ENCODE results near the gene ATMIN. TPM values are rescaled to one million over a fixed set of nuclear protein-coding genes. Genes with fewer than 3 reads are reported as not detected.
A peak's percentile ranks its signal among the peaks of the same experiment; 100 is the strongest.

The ATMIN gene
- total and polyA plus RNA-seq, 2 of the 13 experiments (the other 11 are each of a cell fraction or from before 2014, with no cell fraction given) = 34.6 to 60.4 TPM

DNA sequence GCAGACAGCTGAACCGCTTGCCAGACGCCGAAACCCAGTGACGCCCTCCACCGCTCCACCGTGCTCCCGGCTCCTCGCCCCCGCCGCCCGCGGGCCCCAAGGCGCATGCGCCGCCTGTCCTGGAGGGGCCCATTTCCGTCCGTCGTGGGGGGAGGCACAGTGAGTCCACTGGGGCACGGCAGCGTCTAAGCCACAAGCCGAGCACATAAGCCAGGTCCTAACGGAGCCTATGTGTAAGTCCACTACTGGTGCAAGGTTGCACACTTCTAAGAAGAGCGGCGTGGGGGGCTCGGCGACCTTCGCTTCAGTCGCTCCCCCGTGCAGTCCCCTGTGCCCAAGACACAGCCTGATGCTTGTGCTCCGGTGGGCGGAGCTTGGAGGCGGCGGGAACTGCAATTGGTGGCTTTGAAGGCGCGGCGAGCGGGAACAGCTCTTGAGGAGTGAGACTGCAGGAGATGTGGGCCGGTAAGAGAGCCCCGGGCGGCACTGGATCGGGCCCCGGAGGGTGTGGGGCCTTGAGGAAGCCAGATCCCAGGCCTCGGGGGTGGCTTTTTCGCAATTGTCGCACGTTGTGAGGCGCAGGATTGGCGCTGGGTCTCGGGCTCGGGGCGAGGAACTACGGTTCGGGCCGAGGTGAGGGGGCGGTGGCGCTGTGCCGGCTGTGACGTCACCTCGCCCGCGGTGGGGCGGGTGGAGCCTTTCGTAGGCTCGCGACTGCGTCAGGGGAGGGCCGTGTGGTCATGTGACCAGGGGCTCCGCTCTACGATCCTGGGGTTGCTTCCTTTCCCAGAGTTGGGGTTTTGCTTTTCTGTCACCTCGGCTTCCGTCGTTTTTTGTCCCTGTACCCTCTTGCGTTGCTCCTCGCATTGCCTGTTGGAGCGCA, 28.6 kb upstream of the ATMIN start, which contains the start of the genes CENPN and CMC2 (continued):
- TF ChIP-seq LCORL (IDR thresholded peaks at IDR 0.05) (peak; percentile 67), LCORL (CRISPR knock-in tag; IDR thresholded peaks at IDR 0.05) (no peak; the same call in 1 of the 2 replicates), ZMYM2 (CRISPR knock-in tag; IDR thresholded peaks at IDR 0.05) (no peak), TGIF2 (CRISPR knock-in tag; IDR thresholded peaks at IDR 0.05) (peak; percentile 22), MEF2D (CRISPR knock-in tag; IDR thresholded peaks at IDR 0.05) (peak; percentile 19), KDM5B (CRISPR knock-in tag; IDR thresholded peaks at IDR 0.05; ENCODE audit: borderline replicate concordance) (peak; percentile 85; the same call in 1 of the 2 replicates), NFYC (CRISPR knock-in tag; IDR thresholded peaks at IDR 0.05) (peak; percentile 85), SNAI1 (CRISPR knock-in tag; IDR thresholded peaks at IDR 0.05; ENCODE audit: borderline replicate concordance) (0 out of 2 replicates have a peak, but pooled peaks have one; percentile 57), JUNB (CRISPR knock-in tag; IDR thresholded peaks at IDR 0.05; ENCODE audit: borderline replicate concordance) (peak; percentile 78; the same call in 1 of the 2 replicates), ZNF232 (CRISPR knock-in tag; IDR thresholded peaks at IDR 0.05; ENCODE audit: borderline replicate concordance) (peak; percentile 66; the same call in 1 of the 2 replicates), ZNF891 (CRISPR knock-in tag; IDR thresholded peaks at IDR 0.05) (peak; percentile 44; the same call in 1 of the 2 replicates)
- TF ChIP-seq, protein P1, sequence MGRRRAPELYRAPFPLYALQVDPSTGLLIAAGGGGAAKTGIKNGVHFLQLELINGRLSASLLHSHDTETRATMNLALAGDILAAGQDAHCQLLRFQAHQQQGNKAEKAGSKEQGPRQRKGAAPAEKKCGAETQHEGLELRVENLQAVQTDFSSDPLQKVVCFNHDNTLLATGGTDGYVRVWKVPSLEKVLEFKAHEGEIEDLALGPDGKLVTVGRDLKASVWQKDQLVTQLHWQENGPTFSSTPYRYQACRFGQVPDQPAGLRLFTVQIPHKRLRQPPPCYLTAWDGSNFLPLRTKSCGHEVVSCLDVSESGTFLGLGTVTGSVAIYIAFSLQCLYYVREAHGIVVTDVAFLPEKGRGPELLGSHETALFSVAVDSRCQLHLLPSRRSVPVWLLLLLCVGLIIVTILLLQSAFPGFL (CRISPR knock-in tag; IDR thresholded peaks at IDR 0.05) = no peak
- TF ChIP-seq, protein P2, sequence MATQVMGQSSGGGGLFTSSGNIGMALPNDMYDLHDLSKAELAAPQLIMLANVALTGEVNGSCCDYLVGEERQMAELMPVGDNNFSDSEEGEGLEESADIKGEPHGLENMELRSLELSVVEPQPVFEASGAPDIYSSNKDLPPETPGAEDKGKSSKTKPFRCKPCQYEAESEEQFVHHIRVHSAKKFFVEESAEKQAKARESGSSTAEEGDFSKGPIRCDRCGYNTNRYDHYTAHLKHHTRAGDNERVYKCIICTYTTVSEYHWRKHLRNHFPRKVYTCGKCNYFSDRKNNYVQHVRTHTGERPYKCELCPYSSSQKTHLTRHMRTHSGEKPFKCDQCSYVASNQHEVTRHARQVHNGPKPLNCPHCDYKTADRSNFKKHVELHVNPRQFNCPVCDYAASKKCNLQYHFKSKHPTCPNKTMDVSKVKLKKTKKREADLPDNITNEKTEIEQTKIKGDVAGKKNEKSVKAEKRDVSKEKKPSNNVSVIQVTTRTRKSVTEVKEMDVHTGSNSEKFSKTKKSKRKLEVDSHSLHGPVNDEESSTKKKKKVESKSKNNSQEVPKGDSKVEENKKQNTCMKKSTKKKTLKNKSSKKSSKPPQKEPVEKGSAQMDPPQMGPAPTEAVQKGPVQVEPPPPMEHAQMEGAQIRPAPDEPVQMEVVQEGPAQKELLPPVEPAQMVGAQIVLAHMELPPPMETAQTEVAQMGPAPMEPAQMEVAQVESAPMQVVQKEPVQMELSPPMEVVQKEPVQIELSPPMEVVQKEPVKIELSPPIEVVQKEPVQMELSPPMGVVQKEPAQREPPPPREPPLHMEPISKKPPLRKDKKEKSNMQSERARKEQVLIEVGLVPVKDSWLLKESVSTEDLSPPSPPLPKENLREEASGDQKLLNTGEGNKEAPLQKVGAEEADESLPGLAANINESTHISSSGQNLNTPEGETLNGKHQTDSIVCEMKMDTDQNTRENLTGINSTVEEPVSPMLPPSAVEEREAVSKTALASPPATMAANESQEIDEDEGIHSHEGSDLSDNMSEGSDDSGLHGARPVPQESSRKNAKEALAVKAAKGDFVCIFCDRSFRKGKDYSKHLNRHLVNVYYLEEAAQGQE (IDR thresholded peaks at IDR 0.05; ENCODE audit: borderline replicate concordance in 1 of 2, low read depth in 1 of 2, low read length in 2 of 2) = peak in 1 of 2 experiments; percentile 37; a peak in 1 of 4 replicates
- TF ChIP-seq, protein P3, sequence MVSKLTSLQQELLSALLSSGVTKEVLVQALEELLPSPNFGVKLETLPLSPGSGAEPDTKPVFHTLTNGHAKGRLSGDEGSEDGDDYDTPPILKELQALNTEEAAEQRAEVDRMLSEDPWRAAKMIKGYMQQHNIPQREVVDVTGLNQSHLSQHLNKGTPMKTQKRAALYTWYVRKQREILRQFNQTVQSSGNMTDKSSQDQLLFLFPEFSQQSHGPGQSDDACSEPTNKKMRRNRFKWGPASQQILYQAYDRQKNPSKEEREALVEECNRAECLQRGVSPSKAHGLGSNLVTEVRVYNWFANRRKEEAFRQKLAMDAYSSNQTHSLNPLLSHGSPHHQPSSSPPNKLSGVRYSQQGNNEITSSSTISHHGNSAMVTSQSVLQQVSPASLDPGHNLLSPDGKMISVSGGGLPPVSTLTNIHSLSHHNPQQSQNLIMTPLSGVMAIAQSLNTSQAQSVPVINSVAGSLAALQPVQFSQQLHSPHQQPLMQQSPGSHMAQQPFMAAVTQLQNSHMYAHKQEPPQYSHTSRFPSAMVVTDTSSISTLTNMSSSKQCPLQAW (CRISPR knock-in tag; IDR thresholded peaks at IDR 0.05) = peak; percentile 95
- TF ChIP-seq, protein P4, sequence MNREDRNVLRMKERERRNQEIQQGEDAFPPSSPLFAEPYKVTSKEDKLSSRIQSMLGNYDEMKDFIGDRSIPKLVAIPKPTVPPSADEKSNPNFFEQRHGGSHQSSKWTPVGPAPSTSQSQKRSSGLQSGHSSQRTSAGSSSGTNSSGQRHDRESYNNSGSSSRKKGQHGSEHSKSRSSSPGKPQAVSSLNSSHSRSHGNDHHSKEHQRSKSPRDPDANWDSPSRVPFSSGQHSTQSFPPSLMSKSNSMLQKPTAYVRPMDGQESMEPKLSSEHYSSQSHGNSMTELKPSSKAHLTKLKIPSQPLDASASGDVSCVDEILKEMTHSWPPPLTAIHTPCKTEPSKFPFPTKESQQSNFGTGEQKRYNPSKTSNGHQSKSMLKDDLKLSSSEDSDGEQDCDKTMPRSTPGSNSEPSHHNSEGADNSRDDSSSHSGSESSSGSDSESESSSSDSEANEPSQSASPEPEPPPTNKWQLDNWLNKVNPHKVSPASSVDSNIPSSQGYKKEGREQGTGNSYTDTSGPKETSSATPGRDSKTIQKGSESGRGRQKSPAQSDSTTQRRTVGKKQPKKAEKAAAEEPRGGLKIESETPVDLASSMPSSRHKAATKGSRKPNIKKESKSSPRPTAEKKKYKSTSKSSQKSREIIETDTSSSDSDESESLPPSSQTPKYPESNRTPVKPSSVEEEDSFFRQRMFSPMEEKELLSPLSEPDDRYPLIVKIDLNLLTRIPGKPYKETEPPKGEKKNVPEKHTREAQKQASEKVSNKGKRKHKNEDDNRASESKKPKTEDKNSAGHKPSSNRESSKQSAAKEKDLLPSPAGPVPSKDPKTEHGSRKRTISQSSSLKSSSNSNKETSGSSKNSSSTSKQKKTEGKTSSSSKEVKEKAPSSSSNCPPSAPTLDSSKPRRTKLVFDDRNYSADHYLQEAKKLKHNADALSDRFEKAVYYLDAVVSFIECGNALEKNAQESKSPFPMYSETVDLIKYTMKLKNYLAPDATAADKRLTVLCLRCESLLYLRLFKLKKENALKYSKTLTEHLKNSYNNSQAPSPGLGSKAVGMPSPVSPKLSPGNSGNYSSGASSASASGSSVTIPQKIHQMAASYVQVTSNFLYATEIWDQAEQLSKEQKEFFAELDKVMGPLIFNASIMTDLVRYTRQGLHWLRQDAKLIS (CRISPR knock-in tag; IDR thresholded peaks at IDR 0.05) = no peak
- TF ChIP-seq, protein P5, sequence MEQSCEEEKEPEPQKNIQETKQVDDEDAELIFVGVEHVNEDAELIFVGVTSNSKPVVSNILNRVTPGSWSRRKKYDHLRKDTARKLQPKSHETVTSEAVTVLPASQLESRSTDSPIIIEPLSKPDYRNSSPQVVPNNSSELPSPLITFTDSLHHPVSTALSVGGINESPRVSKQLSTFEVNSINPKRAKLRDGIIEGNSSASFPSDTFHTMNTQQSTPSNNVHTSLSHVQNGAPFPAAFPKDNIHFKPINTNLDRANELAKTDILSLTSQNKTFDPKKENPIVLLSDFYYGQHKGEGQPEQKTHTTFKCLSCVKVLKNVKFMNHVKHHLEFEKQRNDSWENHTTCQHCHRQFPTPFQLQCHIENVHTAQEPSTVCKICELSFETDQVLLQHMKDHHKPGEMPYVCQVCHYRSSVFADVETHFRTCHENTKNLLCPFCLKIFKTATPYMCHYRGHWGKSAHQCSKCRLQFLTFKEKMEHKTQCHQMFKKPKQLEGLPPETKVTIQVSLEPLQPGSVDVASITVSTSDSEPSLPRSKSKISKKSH (CRISPR knock-in tag; IDR thresholded peaks at IDR 0.05; ENCODE audit: borderline replicate concordance) = peak; percentile 42
